Natural killer cell (primary cell): ENCODE measurements around the gene TRIM24. TPM values are rescaled to one million over a fixed set of nuclear protein-coding genes. Genes with fewer than 3 reads are reported as not detected.

ENCODE experiments used
- ATAC-seq, 3 donors: fragments of 150-1000 bp in 2 of 3; fragments of 200-7000 bp in 1 of 3; cut with Tn5 transposase; 1 replicate in 1 of 3; 2 replicates in 2 of 3; pipeline ENCODE4 v1.10.0; 2021; ENCODE audit warnings: mild to moderate bottlenecking in 2 of 3, moderate library complexity in 2 of 3
- DNase-seq, 2 donors: peaks; one replicate each; pipeline versions ENCODE4 v3.0.0 to v3.0.0-alpha.2; 2013 to 2021; ENCODE audit warnings: mixed read lengths in 1 of 2
- H3K27ac ChIP-seq: one replicate; pipeline ENCODE4 v1.5.1; 2013; ENCODE audit warnings: mild to moderate bottlenecking, low read length
- H3K27me3 ChIP-seq: one replicate; pipeline ENCODE4 v1.6.1; 2013; ENCODE audit warnings: low read length; ENCODE audit not compliant: control insufficient read depth, insufficient read depth
- H3K36me3 ChIP-seq: one replicate; pipeline ENCODE4 v1.6.1; 2013; ENCODE audit warnings: low read length; ENCODE audit not compliant: control insufficient read depth, insufficient read depth
- H3K4me1 ChIP-seq: one replicate; pipeline ENCODE4 v1.6.1; 2013; ENCODE audit warnings: low read length; ENCODE audit not compliant: control insufficient read depth, insufficient read depth
- H3K4me3 ChIP-seq: one replicate; pipeline ENCODE4 v1.5.1; 2013; ENCODE audit warnings: low read length
- H3K9me3 ChIP-seq: one replicate; pipeline ENCODE4 v1.6.1; 2013; ENCODE audit warnings: low read length; ENCODE audit not compliant: control insufficient read depth, insufficient read depth
- H3K27ac Mint-ChIP-seq, 2 donors: one replicate each; pipeline ENCODE4 v1.8.0; 2022; ENCODE audit warnings: mild to moderate bottlenecking in 2 of 2, mixed read lengths in 2 of 2, moderate library complexity in 1 of 2
- H3K27me3 Mint-ChIP-seq, 2 donors: one replicate each; pipeline ENCODE4 v1.8.0; 2022; ENCODE audit warnings: low read depth in 2 of 2, mixed read lengths in 2 of 2
- H3K36me3 Mint-ChIP-seq: one replicate; pipeline ENCODE4 v1.8.0; 2022; ENCODE audit warnings: mixed read lengths
- H3K4me1 Mint-ChIP-seq, 2 donors: one replicate each; pipeline ENCODE4 v1.8.0; 2022; ENCODE audit warnings: mixed read lengths in 2 of 2
- H3K4me3 Mint-ChIP-seq: one replicate; pipeline ENCODE4 v1.8.0; 2022; ENCODE audit warnings: mild to moderate bottlenecking, moderate library complexity, mixed read lengths
- H3K9me3 Mint-ChIP-seq, 2 donors: one replicate each; pipeline ENCODE4 v1.8.0; 2022; ENCODE audit warnings: mixed read lengths in 2 of 2
- CTCF ChIP-seq: fragments of 200-600 bp; IDR thresholded peaks from one replicate; pipeline ENCODE4 v1.8.0; 2022; ENCODE audit warnings: antibody characterized with exemption
- WGBS: methylation state at CpG from one replicate; pipeline ENCODE4 v1.1.7; 2013; ENCODE audit warnings: missing lambda C conversion rate; ENCODE audit not compliant: insufficient coverage; 5-methylcytosine and 5-hydroxymethylcytosine counted together
- intact Hi-C: fragments of 100-400 bp; cut with micrococcal nuclease; formaldehyde crosslinking; loops from one replicate; pipeline ENCODE4 v1.14.2; 2022
- total RNA-seq, 4 donors: library from RNA; stranded (reverse); fragments of 120-200 nt in 1 of 4; gene quantifications; one replicate each; pipeline versions ENCODE4 v1.2.3 to v1.2.4, GENCODE V29; 2013 to 2022

Gene TRIM24
- total RNA-seq, 3 donors from 2014 or later (not counting 1 experiment from before 2014, with no cell fraction given): 15.2 to 19.1 (median 18.9) TPM

GRCh38 chr7:138559448-138559847, 99.4 kb downstream of the TRIM24 start:
- peaks cover 64% of the 10 kb centered on the region for H3K9me3 ChIP-seq
- H3K4me3 Mint-ChIP-seq: no peak overlapping the region
- no peak for TF ChIP-seq CTCF
- H3K36me3 Mint-ChIP-seq: peaks cover 89% of the 10 kb centered on the region
- no peak for ATAC-seq
- no peaks in the 10 kb centered on the region for H3K4me1 Mint-ChIP-seq
- 98% methylated on average over 5 of the region's 5 CpGs for WGBS
- no peak overlapping the region for H3K4me3 ChIP-seq
- no peak for DNase-seq
- H3K4me1 ChIP-seq: no peaks in the 10 kb centered on the region
- no peaks in the 10 kb centered on the region for H3K27me3 ChIP-seq
- no peak overlapping the region for H3K27ac ChIP-seq
- H3K27ac Mint-ChIP-seq: no peak overlapping the region
- intact Hi-C loops: no loop called here
- peaks cover 67% of the 10 kb centered on the region for H3K36me3 ChIP-seq
- no peaks in the 10 kb centered on the region for H3K27me3 Mint-ChIP-seq
- peaks cover 2 to 29% of the 10 kb centered on the region in 2 donors for H3K9me3 Mint-ChIP-seq

GRCh38 chr7:138563808-138564207, 103.7 kb downstream of the TRIM24 start:
- Histone ChIP-seq H3K9me3 (peaks cover 54% of the 10 kb centered on the region), H3K27me3 (no peaks in the 10 kb centered on the region), H3K4me1 (no peaks in the 10 kb centered on the region), H3K27ac (no peak overlapping the region), H3K4me3 (no peak overlapping the region), H3K36me3 (peaks cover 48% of the 10 kb centered on the region)
- WGBS: 96% methylated on average over 4 of the region's 4 CpGs
- peaks cover 75% of the 10 kb centered on the region for H3K36me3 Mint-ChIP-seq
- ATAC-seq: no peak
- H3K4me3 Mint-ChIP-seq: no peak overlapping the region
- intact Hi-C loops: no loop called here
- peaks cover 8 to 30% of the 10 kb centered on the region in 2 donors for H3K9me3 Mint-ChIP-seq
- H3K27ac Mint-ChIP-seq: no peak overlapping the region
- H3K27me3 Mint-ChIP-seq: no peaks in the 10 kb centered on the region
- no peaks in the 10 kb centered on the region for H3K4me1 Mint-ChIP-seq
- DNase-seq: no peak
- no peak for TF ChIP-seq CTCF

GRCh38 chr7:138564365-138564764, 104.3 kb downstream of the TRIM24 start:
- Histone ChIP-seq H3K27ac (no peak overlapping the region), H3K27me3 (no peaks in the 10 kb centered on the region), H3K4me3 (no peak overlapping the region), H3K4me1 (no peaks in the 10 kb centered on the region), H3K9me3 (peaks cover 51% of the 10 kb centered on the region), H3K36me3 (peaks cover 52% of the 10 kb centered on the region)
- peaks cover 77% of the 10 kb centered on the region for H3K36me3 Mint-ChIP-seq
- peaks cover 8 to 27% of the 10 kb centered on the region in 2 donors for H3K9me3 Mint-ChIP-seq
- no peaks in the 10 kb centered on the region for H3K27me3 Mint-ChIP-seq
- TF ChIP-seq CTCF: no peak
- no peaks in the 10 kb centered on the region for H3K4me1 Mint-ChIP-seq
- 95% methylated on average over 5 of the region's 5 CpGs for WGBS
- no peak overlapping the region for H3K4me3 Mint-ChIP-seq
- no peak overlapping the region for H3K27ac Mint-ChIP-seq
- intact Hi-C loops: no loop called here
- DNase-seq (no peak), ATAC-seq (no peak)

- Mint-ChIP-seq H3K4me1 (no peaks in the 10 kb centered on the region), H3K9me3 (peaks cover 8 to 27% of the 10 kb centered on the region in 2 donors), H3K36me3 (peaks cover 74% of the 10 kb centered on the region), H3K27ac (no peak overlapping the region), H3K27me3 (no peaks in the 10 kb centered on the region), H3K4me3 (no peak overlapping the region)
- H3K4me1 ChIP-seq: no peaks in the 10 kb centered on the region
- intact Hi-C loops: no loop called here
- no peaks in the 10 kb centered on the region for H3K27me3 ChIP-seq
- no peak overlapping the region for H3K27ac ChIP-seq
- ATAC-seq: no peak
- 97% methylated on average over 7 of the region's 8 CpGs for WGBS
- no peak for DNase-seq
- no peak overlapping the region for H3K4me3 ChIP-seq
- peaks cover 47% of the 10 kb centered on the region for H3K36me3 ChIP-seq
- H3K9me3 ChIP-seq: peaks cover 51% of the 10 kb centered on the region
- no peak for TF ChIP-seq CTCF
These were observed 105.0 kb downstream of the TRIM24 start for GRCh38 chr7:138565071-138565450.
